HCEC 1CT (cell line): ENCODE results near the gene OR10A7.
A peak's percentile ranks its signal among the peaks of the same experiment; 100 is the strongest.
"Not testable (repeated sequence)": the region's sequence is repeated elsewhere in the genome, so short reads cannot be mapped to it uniquely, and the experiment has no call there.

Experiments used
- DNase-seq: peaks from one replicate; pipeline ENCODE4 v3.0.0-alpha.2; 2017

OR10A7 gene, protein sequence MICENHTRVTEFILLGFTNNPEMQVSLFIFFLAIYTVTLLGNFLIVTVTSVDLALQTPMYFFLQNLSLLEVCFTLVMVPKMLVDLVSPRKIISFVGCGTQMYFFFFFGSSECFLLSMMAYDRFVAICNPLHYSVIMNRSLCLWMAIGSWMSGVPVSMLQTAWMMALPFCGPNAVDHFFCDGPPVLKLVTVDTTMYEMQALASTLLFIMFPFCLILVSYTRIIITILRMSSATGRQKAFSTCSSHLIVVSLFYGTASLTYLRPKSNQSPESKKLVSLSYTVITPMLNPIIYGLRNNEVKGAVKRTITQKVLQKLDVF

DNA sequence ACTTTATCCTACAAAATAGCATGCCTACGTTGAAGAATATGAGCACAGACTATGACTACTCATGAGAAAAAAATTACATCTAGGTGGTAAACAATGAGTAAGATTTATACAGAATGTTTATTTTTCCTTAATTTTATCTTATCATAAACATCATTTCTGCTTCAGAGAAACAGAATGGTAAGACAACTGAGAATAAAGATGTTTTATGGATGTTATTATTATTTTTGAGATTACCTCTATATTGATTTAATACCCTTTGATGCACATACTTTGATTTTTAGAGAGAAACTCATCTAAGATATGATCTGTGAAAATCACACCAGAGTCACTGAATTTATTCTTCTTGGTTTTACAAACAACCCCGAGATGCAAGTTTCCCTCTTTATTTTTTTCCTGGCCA is at the start of gene OR10A7:
OR10A7 (plus strand) TSS at position 301 of the 400 bp plus-strand sequence; CDS start at position 301, 0 bp downstream.
- DNase-seq: no peak

DNA sequence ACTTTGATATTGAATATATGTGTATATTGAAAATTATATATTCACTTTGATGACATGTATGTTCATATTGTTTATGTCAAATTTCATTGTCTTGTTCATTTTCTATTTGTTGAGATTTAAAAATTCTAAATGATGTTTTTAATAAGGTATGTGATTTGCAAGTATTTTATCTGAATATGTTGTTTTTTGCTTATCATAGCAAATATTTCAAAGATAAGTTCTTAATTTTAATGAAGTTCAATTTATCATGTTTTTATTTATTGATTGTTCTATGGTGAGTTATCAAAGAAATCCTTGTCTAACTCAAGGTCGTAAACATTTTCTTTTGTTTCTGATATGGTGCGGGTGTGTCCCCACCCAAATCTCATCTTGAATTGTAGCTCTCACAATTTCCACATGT is 49.4 kb upstream of the OR10A7 start:
- no peak for DNase-seq

DNA sequence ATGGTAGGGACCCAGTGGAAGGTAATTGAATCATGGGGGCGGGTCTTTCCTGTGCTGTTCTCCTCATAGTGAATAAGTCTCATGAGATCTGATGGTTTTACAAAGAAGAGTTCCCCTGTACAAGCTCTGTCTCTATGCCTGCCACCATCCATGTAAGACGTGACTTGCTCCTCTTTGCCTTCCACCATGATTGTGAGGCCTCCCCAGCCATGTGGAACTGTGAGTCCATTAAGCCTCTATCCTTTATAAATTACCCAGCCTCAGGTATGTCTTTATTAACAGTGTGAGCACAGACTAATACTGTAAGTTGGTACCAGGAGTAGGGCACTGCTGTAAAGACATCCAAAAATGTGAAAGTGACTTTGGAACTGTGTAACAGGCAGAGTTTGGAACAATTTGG is 49.0 kb upstream of the OR10A7 start:
- not testable (repeated sequence) for DNase-seq

DNA sequence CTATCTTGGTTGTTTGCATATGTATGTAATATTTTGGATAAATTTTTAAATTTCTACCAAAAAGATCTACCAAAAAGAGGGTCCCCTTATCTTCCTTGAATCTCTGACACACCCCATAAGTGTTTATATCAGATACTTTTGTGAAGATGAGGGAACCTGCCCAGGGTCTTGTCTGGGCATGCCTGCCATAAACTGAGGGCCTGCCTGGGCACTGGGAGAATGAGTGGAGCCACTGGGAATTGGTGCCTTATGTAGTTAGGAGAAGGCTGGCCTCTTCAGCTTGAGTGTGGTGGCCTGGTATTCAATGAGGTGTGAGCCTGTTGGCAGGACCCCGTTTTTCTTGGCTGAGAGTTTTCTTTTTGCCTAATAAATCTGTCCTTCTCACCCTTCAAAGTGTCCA is 48.1 kb upstream of the OR10A7 start:
- DNase-seq: no peak

DNA sequence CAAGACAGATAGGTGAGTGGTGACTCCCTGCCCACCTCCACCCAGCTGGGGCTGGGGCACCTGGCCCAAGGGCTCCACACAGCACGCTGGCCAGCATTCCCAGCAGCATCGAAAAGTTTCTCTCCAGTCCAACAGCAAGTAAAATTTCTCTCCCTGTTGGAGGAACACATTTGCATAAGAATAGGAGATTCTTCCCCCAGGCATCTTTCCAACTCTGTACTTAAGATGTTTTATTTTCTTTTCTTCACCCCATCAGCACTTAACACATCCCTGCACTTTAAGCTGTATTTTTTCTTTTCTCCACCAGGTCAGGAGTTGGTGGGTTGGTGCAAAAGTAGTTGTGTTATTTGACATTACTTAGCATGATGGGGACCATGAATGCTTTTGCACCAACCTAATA is 47.4 kb upstream of the OR10A7 start:
- no peak for DNase-seq

DNA sequence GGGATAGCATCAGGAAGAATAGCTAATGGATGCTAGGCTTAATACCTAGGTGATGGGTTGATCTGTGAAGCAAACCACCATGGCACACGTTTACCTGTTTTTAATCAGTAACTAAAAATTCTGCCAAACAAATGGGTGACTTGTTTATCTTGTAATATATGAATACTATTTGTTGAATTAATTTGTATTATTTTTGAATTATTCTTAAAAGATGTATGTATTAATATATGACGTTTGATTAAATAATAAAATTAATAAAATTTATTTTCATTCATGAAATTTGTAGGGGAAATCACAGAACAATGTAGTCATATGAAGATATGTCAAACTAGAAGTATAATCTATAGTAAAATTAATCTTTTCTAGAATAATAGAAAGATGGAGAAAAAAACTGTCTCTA is 32.3 kb upstream of the OR10A7 start:
- DNase-seq: no peak

DNA sequence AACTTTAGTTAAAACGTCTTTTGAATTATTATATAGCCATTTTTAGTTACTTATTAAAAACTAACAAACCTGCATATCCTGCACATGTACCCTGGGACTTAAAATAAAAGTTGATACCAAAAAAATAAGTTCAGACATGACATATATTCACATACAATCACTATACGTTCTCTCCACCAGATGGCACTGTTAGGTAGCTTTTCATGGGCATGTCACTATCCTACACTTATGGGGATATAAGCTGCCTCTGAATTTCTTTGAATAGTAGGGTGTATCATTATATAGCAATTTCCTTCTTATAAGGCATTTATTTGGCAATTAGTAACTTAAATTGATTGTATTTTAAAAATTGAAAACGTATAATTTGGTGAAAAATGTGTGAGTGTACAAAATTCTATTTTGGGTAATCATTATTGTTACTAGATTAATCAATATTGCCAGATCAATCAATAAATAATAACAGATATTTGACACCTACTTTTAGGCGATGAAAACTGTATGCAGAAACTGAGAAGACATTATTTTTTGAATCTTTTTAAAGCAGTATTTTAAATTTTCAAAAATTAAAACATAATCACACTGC is 31.8 kb upstream of the OR10A7 start:
- peak; percentile 63 for DNase-seq

DNA sequence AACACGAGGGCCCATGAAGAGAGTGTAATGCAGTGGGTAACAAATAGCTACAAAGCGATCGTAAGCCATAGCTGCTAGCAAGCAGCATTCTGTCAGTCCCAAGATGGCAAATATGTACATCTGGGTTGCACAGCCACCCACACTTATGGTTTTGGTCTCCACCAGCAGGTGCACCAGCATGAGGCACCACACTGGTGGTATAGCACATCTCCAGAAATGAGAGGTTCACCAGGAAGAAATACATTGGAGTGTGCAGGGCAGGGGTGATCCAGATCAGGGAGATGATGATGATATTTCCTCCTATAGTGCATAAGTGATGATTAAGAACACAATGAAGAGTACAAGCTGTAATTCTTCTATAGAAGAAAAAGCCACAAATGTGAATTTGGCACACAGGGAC is 26.4 kb upstream of the OR10A7 start:
- no peak for DNase-seq

DNA sequence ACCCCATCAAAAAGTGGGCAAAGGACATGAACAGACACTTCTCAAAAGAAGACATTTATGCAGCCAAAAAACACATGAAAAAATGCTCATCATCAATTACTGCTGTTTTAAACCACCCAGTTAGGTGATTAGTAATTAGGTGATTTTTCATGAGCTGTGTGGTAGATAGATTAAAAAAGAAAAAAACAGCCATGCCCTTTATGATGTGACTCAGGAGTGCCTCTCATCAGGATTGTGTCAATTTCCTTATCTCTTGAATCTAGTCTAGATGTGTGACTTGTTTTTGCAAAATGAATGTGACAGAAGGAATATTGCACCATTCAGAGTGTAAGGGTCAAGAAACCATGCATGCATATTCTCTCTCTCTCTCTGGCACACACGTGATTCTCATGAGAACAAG is 5.7 kb downstream of the OR10A7 start:
- no peak for DNase-seq

DNA sequence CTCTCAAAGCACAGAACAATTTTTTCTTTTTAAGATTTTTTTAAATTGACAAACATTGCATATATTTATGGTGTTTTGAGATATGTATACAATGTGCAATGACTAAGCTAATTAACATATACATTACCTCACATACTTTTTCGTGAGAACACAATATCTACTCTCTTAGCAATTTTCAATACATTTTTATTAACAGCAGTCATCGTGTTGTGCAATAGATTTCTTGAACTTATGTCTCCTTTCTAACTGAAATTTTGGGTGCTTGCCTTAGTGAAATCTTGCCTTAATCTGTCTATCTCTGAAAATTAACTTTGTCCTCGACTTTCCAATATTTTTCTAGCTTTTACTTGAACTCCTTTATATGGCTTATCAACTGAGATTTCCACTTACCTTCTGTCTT is 6.8 kb downstream of the OR10A7 start:
- DNase-seq: peak; percentile 23

DNA sequence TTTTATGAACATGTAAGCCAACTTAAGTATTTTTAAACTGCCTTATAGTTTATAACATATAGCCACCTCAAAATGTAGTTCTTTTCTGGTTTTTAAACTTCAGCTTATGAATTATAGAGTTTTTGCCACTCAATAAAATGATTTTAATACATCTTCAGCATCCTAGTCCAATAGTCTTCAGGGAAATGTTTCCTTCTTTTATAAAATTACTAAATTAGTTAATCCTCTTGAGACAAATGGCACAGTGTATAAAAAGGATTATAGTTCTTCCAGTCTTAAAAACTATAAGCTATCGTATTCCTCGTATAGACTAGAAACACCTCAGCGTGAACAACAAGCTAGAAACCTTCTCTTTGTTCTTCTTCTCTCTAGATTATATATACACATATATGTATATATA is 23.5 kb downstream of the OR10A7 start, which contains the start of gene OR6C74:
OR6C74 (plus strand) TSS at position 301 of the 400 bp plus-strand sequence. CDS start 2,679 bp downstream, outside the sequence.
- no peak for DNase-seq

DNA sequence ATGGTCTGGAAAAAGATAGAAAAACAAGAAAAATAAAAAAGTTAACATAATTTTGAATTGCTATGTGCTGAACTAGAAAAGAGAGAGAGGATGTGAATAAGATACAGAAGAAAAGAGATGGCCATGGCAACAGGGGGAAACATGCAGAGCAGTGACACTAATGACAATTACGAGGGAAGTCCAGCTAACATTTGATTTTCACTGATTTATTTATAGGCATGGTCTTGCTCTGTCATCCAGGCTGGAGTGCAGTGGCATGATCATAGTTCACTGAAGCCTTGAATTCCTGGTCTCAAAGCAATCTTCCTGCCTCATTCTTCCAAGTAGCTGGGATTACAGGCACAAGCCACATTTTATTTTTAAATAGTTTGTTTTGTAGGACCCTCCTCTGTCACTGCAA is 25.3 kb downstream of the OR10A7 start:
- no peak for DNase-seq

DNA sequence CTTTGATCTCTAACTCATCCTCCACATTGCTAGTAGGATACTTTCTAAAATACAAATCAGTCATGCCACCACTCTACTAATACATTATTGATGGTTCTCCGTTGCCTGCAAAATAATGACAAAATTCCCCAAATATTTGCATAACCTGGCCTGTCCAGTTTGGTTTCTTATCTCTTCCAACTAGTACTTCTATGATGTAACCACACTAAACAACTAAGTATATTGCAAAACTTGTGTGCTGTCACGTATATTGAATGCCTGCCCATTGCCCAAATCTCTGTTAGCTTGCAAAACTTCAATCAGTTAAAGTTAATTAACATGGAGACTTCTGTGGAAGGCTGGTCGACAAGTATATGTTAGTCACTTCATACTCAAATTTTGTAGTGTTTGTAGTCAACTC is 30.1 kb downstream of the OR10A7 start:
- DNase-seq: no peak

DNA sequence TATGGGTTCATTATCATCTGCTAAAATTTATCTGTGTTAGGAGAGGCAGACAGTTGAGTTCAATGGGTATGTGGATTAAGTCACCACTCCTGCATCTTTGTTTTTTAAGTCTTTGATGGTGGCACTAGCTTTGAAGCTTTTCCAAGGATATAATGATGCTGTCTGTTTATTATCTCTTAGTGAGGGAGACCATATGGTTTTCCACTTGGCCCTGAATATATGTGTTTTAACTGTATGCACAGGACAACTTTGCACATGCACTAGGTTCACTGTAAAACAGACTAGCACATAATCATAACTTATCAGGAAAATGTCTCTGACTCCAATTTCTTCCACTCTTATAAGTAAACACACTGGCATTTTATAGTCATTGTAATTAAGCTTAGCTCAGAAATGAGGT is 32.5 kb downstream of the OR10A7 start:
- no peak for DNase-seq

DNA sequence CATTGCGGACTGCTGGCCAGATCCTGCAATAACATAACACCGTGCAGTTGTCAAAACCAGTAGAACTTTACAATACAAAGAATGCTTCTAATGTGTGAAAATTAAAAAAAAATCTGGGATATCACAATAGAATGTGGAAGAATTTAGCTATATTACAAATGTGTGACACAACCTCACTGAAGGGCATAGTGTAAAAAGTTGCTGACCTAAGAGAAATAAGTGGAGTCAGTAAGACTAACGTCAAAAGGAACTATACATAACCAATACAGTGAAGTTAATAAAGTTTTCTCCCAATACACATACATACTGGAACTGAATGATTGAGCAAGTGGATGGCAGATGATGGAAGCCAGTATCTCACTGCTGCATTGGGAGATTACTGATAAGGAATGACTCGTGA is 36.0 kb downstream of the OR10A7 start:
- no peak for DNase-seq

DNA sequence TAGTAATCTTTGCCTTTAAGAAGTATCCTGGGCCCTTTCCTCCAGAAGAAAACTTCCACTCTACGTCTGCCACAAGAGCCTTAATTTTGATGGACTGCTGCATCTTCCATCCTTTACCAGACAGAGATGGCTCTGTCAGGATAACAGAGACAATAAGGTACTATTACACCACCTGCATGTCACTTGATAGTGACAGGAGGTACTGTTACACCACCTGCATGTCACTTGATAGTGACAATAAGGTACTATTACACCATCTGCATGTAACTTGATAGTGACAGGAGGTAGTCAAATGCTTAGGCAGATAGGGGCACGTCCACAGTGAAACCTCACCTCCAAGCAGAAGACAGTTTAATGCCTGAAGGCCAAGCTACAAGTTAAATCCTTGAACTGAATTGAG is 37.5 kb downstream of the OR10A7 start:
- no peak for DNase-seq
